NCI-H2227 (cell line): ENCODE results near the gene HACE1.

ENCODE experiments used
- DNase-seq: peaks from one replicate; lab custom pipeline; 2025; ENCODE audit not compliant: unreplicated experiment; lab: John Stamatoyannopoulos, UW

The HACE1 gene

DNA sequence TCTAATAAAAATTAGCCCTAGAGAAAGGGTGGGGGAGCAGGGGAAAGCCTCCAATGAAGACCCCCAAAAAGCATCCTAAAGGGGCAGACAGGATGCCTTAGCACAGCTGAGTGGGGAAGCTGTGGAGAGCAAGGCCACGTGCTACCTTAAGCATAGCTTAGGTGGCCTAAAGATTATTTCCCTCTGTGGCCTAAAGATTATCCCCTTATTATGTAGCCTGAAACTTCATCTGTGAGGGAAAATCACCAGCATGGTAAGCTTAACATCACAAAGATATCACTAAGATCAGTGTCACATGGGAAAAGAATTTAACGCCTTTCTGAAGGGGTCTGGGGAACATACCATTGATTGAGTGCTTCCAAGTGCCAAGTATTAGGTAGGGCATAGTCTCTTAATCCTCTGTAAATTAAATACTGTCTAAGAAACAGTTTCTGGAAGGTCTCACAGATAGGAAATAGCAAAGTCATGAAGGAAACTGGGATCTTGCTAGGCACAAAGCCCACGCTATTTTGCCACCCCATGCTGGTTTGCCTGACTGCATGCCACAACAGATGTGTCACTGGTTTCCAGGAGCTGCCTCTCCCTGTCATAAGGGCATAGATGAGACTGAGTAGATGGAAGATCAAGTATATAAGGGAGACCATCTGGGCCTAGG lies 170.0 kb downstream of the HACE1 start:
- no peak for DNase-seq

- no peak for DNase-seq
These were observed 171.3 kb downstream of the HACE1 start for GRCh38 chr6:104688283-104688969.

DNA sequence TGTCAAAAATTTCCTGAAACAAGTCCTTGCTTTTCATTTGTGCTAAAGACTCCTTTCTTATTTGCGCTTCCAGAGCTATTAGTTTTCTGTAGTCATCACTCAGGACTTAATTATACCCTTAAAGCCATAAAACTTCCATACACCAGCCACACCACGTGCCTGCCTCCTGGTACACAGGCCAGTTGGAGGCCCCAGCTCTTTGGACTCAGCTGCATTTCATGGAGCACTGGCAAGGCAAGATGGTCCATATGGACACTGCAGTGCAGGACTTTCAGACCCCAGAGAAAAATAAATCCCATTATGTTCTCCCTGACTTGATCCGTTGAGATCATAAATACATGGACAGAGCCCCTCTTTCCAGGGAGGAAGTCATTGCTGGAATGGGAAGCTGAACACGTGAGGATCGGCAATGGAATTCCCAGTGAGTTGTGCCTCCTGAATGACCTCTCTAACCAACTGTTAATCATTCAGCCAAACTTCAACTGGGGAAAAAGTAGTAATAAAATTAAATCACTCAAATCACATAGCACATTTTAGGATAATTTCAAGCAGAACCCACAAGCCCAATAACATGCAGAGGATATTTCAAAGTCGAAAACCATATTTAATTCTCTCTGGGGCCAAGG lies 173.1 kb downstream of the HACE1 start:
- peak; percentile 41 for DNase-seq

DNA sequence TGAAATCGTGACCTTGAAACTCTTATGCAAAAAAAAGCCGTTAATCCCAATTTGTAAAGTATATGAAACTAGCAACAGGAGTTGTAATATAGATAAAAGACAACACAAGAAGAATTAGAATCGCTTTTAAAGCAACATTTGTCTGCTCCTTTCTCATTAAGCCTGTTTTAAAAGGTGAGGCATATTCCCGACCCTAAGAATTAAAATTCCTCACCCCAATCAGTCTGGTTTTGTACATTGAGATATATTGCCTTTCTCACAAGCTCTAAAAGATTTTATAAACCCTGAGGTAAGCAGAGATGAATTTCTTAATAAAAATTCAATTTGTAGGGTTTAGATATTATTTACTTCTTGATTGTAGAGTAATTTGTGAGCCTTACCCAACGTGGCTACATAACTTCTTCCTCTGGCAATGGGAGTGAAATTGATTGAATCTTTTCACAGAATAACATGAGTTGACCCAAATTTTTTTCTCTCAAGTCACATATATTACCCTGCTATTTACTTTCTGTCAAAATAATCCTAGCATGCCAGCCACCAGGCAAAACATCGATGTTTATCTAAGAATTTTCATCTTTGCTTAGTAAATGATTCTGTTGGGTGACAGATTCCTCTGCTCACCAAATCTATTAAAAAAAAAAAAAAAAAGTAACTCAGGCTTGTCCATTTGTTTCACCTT lies 173.7 kb downstream of the HACE1 start:
- no peak for DNase-seq

DNA sequence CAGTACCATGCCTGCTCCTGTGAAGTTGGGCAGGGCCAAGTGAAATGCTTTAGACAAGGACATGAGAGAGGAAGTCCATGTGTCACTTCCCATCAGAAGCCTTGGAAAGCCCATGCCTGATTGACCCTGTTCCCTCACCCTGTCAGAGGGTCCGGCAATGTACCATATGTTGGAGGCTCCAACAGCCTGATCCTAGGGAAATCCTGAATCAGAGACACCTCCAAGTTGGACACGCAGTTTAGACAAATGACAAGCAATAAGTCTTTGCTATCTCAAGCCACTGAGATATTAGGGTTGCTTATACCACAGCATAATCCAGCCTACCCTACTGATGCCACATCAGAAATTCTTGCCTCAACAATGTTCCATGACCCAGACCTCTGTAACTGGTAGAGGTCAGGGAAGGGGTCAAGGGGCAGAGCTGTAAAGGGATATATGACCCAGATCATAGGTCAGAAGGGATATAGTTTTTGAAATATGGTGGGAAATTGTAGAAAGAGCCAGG lies 174.8 kb downstream of the HACE1 start:
- no peak for DNase-seq

- DNase-seq = peak; percentile 5
These were observed 175.9 kb downstream of the HACE1 start for GRCh38 chr6:104683809-104684208.

- peak; percentile 34 for DNase-seq
These were observed 176.7 kb downstream of the HACE1 start for GRCh38 chr6:104682722-104683643.

GRCh38 chr6:104680539-104680938 lies 179.2 kb downstream of the HACE1 start:
- DNase-seq = no peak

DNA sequence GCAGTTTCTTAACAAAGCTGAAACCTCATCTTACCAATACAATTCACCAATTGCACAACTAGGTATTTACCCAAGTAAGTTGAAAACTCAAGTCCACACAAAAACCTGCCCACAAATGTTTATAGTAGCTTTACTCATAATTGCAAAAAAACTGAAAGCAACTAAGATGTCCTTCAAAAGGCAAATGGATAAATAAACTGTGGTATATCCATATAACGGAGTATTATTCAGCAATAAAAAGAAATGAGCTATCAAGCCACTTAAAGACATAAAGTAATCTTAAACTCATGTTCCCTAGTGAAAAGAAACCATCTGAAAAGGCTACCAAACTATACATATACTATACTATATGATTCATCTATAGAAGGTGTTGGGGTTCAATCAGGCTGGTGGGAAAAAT lies 179.7 kb downstream of the HACE1 start:
- no peak for DNase-seq
